ENCODE results near the gene ROGDI.

The ROGDI gene

GRCh38 chr16:4790261-4790660, 12.2 kb downstream of the ROGDI start:
- ChIA-PET POLR2A (interaction anchor here (0.9 kb wide), 1 partner anchor 12 kb away, joined by 3 read pairs; the partner anchor contains the start of gene ROGDI), CTCF (interaction anchor here (0.8 kb wide), 1 partner anchor 10 kb away, joined by 3 read pairs; no protein-coding TSS in a partner anchor)
- H3K4me1 ChIP-seq (ENCODE audit: control insufficient read depth, insufficient read depth, low read length) = no peaks in the 10 kb centered on the region
- H3K36me3 ChIP-seq (ENCODE audit: control insufficient read depth in 2 of 2, insufficient read depth in 1 of 2, low read length in 2 of 2) = no peaks in the 10 kb centered on the region
- no peaks in the 10 kb centered on the region for H3K9me3 ChIP-seq (ENCODE audit: control insufficient read depth, insufficient read depth, low read depth, low read length)
- no peak for TF ChIP-seq ZNF518A (tag by site-specific recombination; conservative IDR thresholded peaks at IDR 0.05; ENCODE audit: low read depth)
- no peak for TF ChIP-seq ZNF837 (tag by site-specific recombination; IDR thresholded peaks at IDR 0.05)
- TF ChIP-seq ZBTB44 (tag by site-specific recombination; IDR thresholded peaks at IDR 0.05) = no peak
- TF ChIP-seq ZNF626 (tag by site-specific recombination; IDR thresholded peaks at IDR 0.05) = no peak
- TF ChIP-seq ZNF19 (tag by site-specific recombination; IDR thresholded peaks at IDR 0.05; ENCODE audit: low read depth) = no peak
- no peak for TF ChIP-seq ZNF324 (tag by site-specific recombination; IDR thresholded peaks at IDR 0.05)
- no peak for TF ChIP-seq ZFP37 (tag by site-specific recombination; IDR thresholded peaks at IDR 0.05)
- no peak for TF ChIP-seq YY2 (tag by site-specific recombination; IDR thresholded peaks at IDR 0.05)
- no peak for TF ChIP-seq ZNF658 (tag by site-specific recombination; IDR thresholded peaks at IDR 0.05)
- TF ChIP-seq ZNF248 (tag by site-specific recombination; IDR thresholded peaks at IDR 0.05) = no peak
- no peak for TF ChIP-seq PBX3 (CRISPR knock-in tag; IDR thresholded peaks at IDR 0.05)
- no peak for TF ChIP-seq GLI4 (tag by site-specific recombination; IDR thresholded peaks at IDR 0.05)
- no peak for TF ChIP-seq SP3 (tag by site-specific recombination; IDR thresholded peaks at IDR 0.05)
- no peak for TF ChIP-seq ZBTB20 (tag by site-specific recombination; IDR thresholded peaks at IDR 0.05)
- no peak for TF ChIP-seq ZNF639 (tag by site-specific recombination; IDR thresholded peaks at IDR 0.05)
- TF ChIP-seq PATZ1 (tag by site-specific recombination; IDR thresholded peaks at IDR 0.05) = no peak
- TF ChIP-seq ZNF148 (tag by site-specific recombination; IDR thresholded peaks at IDR 0.05; ENCODE audit: borderline replicate concordance) = no peak
- no peak for TF ChIP-seq SETDB1 (IDR thresholded peaks at IDR 0.05; ENCODE audit: insufficient read length, low read length)
- TF ChIP-seq ZNF223 (tag by site-specific recombination; IDR thresholded peaks at IDR 0.05) = no peak
- H3K27ac ChIP-seq (ENCODE audit: extremely low read depth, low read depth, low read length) = no peak overlapping the region
- no peak overlapping the region for H3K4me3 ChIP-seq (ENCODE audit: low read depth, low read length)

All from HEK293 (cell line).